Measurements from ENCODE around the gene LYZ.

The LYZ gene

GRCh38 chr12:69339999-69340398, 8.2 kb upstream of the LYZ start:
- no peak for DNase-seq

GRCh38 chr12:69341328-69341727, 6.9 kb upstream of the LYZ start:
- no peak for DNase-seq

- no peak for DNase-seq
Observed at GRCh38 chr12:69342421-69342820, 5.8 kb upstream of the LYZ start.

- DNase-seq = no peak
Observed at GRCh38 chr12:69343357-69343756, 4.8 kb upstream of the LYZ start.

GRCh38 chr12:69343885-69344612, 4.1 kb upstream of the LYZ start:
- DNase-seq = no peak

- no peak for DNase-seq
Observed at GRCh38 chr12:69345077-69345476, 3.1 kb upstream of the LYZ start.

GRCh38 chr12:69345742-69346141, 2.4 kb upstream of the LYZ start:
- DNase-seq = no peak

DNA sequence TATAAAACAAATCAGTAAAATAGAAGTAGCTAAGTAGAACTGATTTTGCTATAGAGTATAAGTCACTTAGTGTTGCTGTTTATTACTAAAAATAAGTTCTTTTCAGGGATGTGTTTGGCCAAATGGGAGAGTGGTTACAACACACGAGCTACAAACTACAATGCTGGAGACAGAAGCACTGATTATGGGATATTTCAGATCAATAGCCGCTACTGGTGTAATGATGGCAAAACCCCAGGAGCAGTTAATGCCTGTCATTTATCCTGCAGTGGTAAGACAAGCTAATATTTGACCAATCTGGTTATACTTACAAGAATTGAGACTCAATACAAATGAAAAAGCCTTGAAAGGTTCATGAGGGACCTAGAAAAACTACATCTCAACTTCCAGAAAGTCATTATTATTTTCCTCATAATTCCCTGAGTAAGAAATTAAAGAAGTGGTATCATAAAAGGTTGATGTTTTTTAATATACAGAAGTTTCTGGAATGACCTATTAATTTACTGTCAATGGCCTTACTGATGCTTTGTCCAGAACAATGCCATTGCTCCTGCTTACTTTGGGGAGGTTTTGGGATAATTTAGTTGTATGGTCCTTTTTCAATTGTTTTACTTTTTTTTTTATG, 1.9 kb downstream of the LYZ start:
- DNase-seq = no peak

DNA sequence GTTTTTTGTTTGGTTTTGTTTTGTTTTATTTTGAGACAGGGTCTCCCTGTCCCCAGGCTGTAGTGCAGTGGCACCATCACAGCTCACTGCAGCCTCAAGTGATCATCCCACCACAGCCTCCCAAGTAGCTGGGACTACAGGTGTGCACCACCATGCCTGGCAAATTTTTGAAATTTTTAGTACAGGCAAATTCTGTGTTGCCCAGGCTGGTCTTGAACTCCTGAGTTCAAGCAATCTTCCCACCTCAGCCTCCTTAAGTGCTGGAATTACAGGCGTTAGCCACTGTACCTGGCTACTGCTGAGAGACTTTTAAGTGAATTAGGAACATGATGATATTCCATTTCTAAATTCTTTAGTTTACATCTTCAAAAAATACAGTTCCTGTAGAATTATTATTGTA, 2.6 kb downstream of the LYZ start:
- no peak for DNase-seq

DNA sequence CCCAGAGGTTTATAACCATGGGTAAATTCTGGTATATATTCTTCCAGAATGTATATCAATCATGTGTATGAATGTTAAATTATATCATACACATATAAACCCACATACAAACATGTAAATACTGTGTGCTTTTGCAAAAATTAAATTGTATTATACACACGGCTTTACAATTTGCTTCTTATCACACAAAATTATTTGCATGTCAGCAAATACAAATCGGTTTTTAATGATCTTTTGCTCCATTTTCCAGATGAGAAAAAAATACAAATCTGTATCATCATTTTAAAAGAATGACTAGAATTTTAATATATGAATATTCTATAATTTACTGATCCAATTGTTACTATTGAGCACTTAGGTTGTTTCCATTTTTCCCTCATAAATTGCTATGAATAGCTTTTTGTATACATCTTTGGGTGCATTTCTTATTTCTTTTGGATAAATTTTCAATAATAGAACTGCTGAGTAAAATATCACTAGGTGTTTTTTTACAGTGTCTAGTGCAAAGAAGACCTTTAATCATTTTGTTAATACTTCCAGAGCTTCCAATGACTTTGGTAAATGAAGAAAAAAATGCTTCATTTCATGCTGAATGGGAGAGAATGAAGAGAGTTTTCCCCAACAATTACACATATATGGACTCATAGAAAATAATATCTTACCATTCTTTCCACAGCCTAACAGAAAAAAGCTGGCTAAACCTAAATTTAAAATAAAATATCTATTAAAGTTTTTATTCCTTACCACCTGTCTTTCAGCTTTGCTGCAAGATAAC, 3.5 kb downstream of the LYZ start:
- no peak for DNase-seq

- no peak for DNase-seq
Observed at GRCh38 chr12:69352904-69353303, 4.7 kb downstream of the LYZ start.

- DNase-seq = no peak
Observed at GRCh38 chr12:69354172-69354555, 6.0 kb downstream of the LYZ start.

DNA sequence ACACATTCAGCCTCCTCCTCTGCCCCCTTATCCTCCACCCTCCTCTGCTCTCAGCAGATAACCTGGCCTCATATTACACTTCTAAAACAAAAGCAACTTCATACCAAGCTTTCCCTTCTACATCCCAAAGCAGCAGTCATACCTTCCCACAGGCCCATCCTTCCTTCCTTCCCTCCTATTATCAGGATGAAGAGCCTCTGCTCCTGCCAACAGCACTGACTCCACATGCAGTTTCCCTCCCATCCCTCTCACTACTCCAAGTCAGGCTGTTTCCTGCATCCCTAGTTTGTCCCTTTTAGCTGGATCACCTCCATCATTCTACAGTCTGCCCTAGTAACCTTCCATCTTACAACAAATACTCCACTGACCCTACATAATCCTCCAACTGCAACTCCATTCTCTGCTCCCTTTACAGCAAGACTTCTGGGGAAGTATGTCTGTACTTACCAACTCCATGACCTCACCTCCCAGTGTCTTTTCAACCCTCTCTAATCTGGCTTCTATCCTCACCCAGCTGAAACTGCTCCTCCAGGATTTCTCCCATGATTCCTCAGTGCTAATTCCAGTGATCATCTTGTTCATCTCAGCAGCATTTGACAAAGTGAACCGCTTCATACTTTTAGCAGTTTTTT, 6.5 kb downstream of the LYZ start:
- DNase-seq = no peak

- no peak for DNase-seq
Observed at GRCh38 chr12:69355363-69356028, 7.3 kb downstream of the LYZ start.

DNA sequence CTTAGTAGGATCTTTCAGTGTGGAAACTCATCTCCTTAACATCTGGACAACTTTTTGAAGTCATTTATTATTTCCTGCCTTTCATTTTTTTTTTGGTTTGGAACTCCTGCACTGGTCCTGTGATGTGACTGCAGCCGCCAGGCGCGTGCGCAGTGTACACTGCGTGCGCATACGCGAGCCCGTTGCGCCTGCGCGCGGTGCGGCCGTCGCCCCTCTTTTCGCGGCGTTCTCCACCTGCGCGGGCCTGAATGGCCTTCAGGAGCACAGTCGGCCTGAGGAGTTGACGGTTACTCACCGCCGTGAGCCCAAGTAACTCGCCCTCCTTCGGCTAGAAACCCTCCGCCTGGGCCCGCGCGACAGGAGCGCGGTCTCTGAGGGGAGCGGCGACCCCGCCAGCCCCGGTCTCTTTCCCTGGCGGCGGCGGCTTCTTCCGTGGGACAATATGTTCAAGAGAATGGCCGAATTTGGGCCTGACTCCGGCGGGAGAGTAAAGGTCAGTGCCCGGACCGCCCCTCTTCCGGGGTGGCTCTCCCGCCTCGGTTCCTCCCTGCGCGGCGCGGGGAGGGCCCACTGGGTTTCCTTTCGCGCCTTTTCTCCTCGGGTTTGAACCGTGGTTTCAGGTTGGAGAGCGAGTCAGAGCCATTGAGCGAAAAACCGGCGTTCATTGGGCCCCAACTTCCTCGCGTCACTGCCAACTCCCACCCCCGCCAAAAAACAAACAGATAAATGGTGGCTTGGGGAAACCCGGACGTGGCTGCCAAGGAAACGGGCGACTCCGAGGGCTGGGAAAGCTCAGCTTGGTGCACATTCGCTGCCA, 11.6 kb downstream of the LYZ start, which contains the start of gene YEATS4:
TSS of gene YEATS4 (plus strand) at position 213 of the 817 bp plus-strand sequence. CDS start at position 443, 230 bp downstream.
- peak; percentile 84 for DNase-seq

GRCh38 chr12:69360348-69360672, 12.1 kb downstream of the LYZ start:
- no peak for DNase-seq

DNA sequence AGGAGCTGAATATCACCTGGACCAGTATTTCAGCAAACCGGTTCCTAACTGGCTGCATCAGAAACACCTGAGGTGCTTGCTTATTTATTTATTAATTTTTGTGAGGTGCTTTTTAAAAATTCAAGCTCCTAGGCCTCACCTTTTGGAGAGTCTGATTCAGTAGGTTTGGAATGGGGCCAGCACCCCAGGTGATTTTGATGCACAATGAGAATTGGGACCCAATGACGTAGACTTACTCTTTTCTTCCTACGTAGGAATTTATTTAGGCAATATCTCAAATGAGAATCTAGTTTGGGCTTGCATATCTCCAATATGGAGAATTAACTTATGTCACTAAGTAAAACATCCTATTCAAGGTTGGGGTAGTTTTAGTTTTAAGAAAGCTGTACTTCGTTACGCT, 18.6 kb downstream of the LYZ start:
- DNase-seq = no peak

- DNase-seq = no peak
Observed at GRCh38 chr12:69368171-69368570, 20.0 kb downstream of the LYZ start.

GRCh38 chr12:69383074-69383473, 34.9 kb downstream of the LYZ start:
- no peak for DNase-seq

DNA sequence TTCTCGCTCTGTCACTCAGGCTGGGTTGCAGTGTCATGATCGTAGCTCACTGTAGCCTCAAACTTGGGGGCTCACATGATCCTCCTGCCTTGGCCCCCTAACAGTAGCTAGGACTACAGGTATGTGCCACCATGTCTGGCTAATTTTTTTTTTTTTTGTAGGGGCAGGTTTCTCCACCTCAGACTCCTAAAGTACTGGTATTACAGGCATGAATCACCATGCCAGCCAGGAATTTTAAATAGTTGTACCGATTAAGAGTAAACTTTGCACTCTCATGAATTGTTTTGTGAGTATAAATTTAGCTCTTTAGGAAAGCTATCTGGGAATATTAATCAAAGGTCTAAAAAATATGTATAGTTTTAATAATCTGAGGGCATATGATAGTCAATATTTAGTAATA, 36.9 kb downstream of the LYZ start:
- no peak for DNase-seq

- DNase-seq = no peak
Observed at GRCh38 chr12:69386921-69387320, 38.7 kb downstream of the LYZ start.

- no peak for DNase-seq
Observed at GRCh38 chr12:69388371-69388770, 40.2 kb downstream of the LYZ start.
